ENCODE measurements around the gene AFF3.
"Not testable (repeated sequence)": the region's sequence is repeated elsewhere in the genome, so short reads cannot be mapped to it uniquely, and the experiment has no call there.

Gene AFF3

GRCh38 chr2:100176925-100177324 lies 34.5 kb upstream of the AFF3 start:
- no peak for TF ChIP-seq POLR2A (IDR thresholded peaks at IDR 0.05; ENCODE audit: low read depth, low read length)
- DNase-seq (ENCODE audit: insufficient read length, low spot score) (no peak), FAIRE-seq (no peak)

DNA sequence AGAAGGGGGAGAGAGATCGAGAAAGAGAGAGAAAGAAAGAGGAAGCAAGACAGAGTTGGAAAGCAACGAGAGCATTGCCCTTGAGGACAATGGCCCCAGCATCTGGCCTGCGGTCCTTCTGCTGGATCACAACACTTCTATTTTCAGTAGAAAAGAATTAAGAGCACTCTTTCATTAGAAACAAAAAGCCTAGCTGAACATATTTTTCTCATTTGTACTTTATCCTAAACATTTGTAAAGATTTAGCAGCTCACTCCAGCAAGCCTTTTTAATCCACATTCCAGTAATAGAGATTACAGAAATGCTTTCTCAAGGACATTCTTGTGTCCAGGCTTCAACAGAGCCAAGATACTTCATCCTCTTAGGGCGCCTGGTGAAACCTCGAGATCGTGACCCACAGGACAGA lies 31.6 kb upstream of the AFF3 start:
- FAIRE-seq (no peak), DNase-seq (ENCODE audit: insufficient read length, low spot score) (no peak)
- no peak for TF ChIP-seq POLR2A (IDR thresholded peaks at IDR 0.05; ENCODE audit: low read depth, low read length)

DNA sequence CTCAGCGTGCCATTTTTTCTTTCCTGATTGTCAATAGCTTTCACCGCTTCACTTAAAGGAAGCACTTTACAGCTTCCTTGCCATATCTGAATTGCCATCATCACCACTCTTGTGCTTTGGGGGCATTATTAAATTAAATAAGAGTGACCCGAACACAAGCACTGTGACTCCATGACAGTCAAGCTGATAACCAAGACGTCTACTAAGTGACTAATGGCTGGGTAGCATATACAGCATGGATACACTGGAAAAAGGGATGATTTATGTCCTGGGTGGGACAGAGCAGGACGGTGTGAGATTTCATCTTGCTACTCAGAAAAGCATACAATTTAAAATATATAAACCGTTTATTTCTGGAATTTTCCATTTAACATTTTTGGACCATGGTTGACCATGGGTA lies 24.3 kb upstream of the AFF3 start:
- DNase-seq (ENCODE audit: insufficient read length, low spot score) (no peak), FAIRE-seq (no peak)
- TF ChIP-seq POLR2A (IDR thresholded peaks at IDR 0.05; ENCODE audit: low read depth, low read length): no peak

DNA sequence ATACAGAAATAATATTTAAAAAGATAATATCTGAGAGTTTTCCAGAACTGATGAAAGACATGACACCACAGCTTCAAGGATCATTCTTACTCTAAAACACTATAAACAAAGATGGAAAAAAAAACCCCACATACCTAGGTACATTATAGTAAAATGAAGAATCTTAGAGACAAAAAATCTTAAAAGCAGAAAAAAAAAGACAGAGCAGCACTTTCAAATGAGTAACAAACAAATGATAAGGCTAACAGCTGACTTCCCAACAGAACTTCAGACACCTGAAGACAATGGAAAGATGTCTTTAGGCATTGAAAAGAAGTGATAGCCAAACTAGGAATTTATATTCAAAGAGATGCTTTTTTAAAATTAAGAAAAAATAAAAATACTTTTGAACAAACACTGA lies 21.2 kb upstream of the AFF3 start:
- TF ChIP-seq POLR2A (IDR thresholded peaks at IDR 0.05; ENCODE audit: low read depth, low read length): no peak
- no peak for DNase-seq (ENCODE audit: insufficient read length, low spot score)
- no peak for FAIRE-seq

GRCh38 chr2:100161945-100162620 lies 19.7 kb upstream of the AFF3 start:
- DNase-seq (ENCODE audit: insufficient read length, low spot score) (no peak), FAIRE-seq (no peak)
- no peak for TF ChIP-seq POLR2A (IDR thresholded peaks at IDR 0.05; ENCODE audit: low read depth, low read length)

GRCh38 chr2:100160396-100160795 lies 18.0 kb upstream of the AFF3 start:
- DNase-seq (ENCODE audit: insufficient read length, low spot score) (no peak), FAIRE-seq (no peak)
- no peak for TF ChIP-seq POLR2A (IDR thresholded peaks at IDR 0.05; ENCODE audit: low read depth, low read length)

DNA sequence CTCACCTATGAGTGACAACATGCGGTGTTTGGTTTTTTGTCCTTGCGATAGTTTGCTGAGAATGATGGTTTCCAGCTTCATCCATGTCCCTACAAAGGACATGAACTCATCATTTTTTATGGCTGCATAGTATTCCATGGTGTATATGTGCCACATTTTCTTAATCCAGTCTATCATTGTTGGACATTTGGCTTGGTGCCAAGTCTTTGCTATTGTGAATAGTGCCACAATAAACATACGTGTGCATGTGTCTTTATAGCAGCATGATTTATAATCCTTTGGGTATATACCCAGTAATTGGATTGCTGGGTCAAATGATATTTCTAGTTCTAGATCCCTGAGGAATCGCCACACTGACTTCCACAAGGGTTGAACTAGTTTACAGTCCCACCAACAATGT lies 9.4 kb upstream of the AFF3 start:
- FAIRE-seq; DNase-seq (ENCODE audit: insufficient read length, low spot score): not testable (repeated sequence)

DNA sequence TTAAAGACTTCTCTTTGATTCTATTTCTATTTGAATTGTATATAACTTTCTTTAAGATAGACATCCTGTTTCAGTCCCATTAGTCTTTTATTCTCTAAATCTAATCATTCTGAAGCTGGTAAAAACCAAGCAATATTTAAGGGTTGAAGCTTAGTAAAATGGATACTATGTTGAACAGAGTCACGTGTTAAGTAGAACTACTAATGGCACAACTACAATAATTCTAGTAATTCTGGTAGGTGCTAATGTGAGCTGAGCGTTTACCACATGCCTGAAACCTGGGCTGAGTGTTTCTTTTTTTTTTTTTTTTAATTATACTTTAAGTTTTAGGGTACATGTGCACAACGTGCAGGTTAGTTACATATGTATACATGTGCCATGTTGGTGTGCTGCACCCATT lies 8.9 kb upstream of the AFF3 start:
- FAIRE-seq (no peak), DNase-seq (ENCODE audit: insufficient read length, low spot score) (no peak)
- TF ChIP-seq POLR2A (IDR thresholded peaks at IDR 0.05; ENCODE audit: low read depth, low read length): no peak

GRCh38 chr2:100148883-100149282 lies 6.5 kb upstream of the AFF3 start:
- no peak for TF ChIP-seq POLR2A (IDR thresholded peaks at IDR 0.05; ENCODE audit: low read depth, low read length)
- FAIRE-seq: no peak

DNA sequence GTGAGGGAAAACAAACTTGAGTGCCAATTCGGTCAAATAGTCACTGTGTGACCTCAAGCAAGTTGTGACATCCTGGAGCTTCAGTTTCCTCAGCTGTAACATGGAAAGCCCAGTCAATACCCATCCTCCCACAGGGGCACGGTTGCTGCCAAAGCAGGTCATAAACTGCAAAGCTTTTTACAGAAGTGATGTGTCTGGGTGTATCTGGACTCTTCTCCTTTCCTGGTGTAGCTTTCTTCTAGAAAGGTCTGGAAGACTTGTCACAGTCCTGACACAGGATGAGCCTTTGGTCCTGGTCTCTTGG lies 4.2 kb upstream of the AFF3 start:
- DNase-seq (ENCODE audit: insufficient read length, low spot score) (no peak), FAIRE-seq (no peak)
- TF ChIP-seq POLR2A (IDR thresholded peaks at IDR 0.05; ENCODE audit: low read depth, low read length): no peak

More at GRCh38 chr2:100148883-100149282, 6.5 kb upstream of the AFF3 start:
- no peak for DNase-seq (ENCODE audit: insufficient read length, low spot score)

DNA sequence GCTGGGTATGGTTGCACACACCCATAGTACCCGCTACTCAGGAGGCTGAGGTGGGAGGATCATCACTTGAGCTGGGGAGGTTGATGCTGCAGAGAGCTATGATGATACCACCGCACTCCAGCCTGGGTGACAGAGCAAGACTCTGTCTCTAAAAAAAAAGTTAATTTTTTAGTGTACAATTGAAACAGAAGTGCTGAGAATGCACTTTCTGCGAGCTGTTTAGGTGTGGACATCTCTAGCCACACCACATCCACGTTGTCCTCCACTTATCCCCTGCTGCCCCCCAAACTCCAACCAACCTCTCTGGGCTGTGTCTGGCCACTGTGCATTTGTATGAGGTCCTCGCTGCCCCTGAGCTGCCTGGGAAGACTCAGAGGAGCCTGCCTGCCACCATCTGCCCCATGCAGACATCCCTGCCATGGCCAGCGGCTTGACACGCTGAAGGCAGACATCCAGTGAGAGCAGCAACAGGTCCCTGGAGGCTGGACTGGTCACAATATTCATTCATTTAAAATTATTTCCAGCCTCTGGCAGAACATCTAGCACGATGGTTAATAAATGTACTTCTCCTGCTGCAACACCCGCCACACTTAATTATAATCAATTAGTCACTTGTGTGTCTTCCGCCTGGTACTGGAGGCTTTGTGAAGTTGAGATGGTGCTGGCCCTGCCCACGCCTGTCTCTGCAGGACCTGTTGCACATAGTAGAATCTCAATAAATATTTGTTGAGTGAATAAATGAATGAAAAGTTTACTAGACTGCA lies 3.7 kb upstream of the AFF3 start:
- DNase-seq (ENCODE audit: insufficient read length, low spot score) (no peak), FAIRE-seq (no peak)
- no peak for TF ChIP-seq POLR2A (IDR thresholded peaks at IDR 0.05; ENCODE audit: low read depth, low read length)

- FAIRE-seq (no peak), DNase-seq (ENCODE audit: insufficient read length, low spot score) (no peak)
- no peak for TF ChIP-seq POLR2A (IDR thresholded peaks at IDR 0.05; ENCODE audit: low read depth, low read length)
Observed at GRCh38 chr2:100143286-100143685, 896 bp upstream of the AFF3 start.

- FAIRE-seq: no peak
- no peak for TF ChIP-seq POLR2A (IDR thresholded peaks at IDR 0.05; ENCODE audit: low read depth, low read length)
- DNase-seq (ENCODE audit: insufficient read length, low spot score): no peak
Observed at GRCh38 chr2:100141906-100142305, 484 bp downstream of the AFF3 start.

GRCh38 chr2:100140582-100140981 lies 1.8 kb downstream of the AFF3 start:
- no peak for TF ChIP-seq POLR2A (IDR thresholded peaks at IDR 0.05; ENCODE audit: low read depth, low read length)
- no peak for DNase-seq (ENCODE audit: insufficient read length, low spot score)
- no peak for FAIRE-seq

- no peak for TF ChIP-seq POLR2A (IDR thresholded peaks at IDR 0.05; ENCODE audit: low read depth, low read length)
- DNase-seq (ENCODE audit: insufficient read length, low spot score) (no peak), FAIRE-seq (no peak)
Observed at GRCh38 chr2:100137866-100138570, 4.4 kb downstream of the AFF3 start.
